Vagina (tissue), 2 donors: ENCODE measurements around the gene MCOLN1. TPM values are rescaled to one million over a fixed set of nuclear protein-coding genes. Genes with fewer than 3 reads are reported as not detected.

Experiments
- DNase-seq, 2 donors: peaks; one replicate each; pipeline ENCODE4 v3.0.0-alpha.2; 2017; ENCODE audit errors: extremely low spot score in 2 of 2
- H3K27ac ChIP-seq: fragments of 200-600 bp; sonication (generic); one replicate; pipeline ENCODE4 v1.5.1; 2019
- H3K27me3 ChIP-seq: fragments of 200-600 bp; sonication (generic); one replicate; pipeline ENCODE4 v1.5.1; 2019
- H3K36me3 ChIP-seq, 2 donors: fragments of 200-600 bp; sonication (generic); one replicate each; pipeline ENCODE4 v1.5.1; 2017 to 2019
- H3K4me1 ChIP-seq: fragments of 200-600 bp; sonication (generic); one replicate; pipeline ENCODE4 v1.5.1; 2019
- H3K4me3 ChIP-seq, 2 donors: fragments of 200-600 bp; sonication (generic); 1 replicate in 1 of 2; 2 replicates in 1 of 2; pipeline ENCODE4 v1.5.1; 2016 to 2019
- H3K9me3 ChIP-seq: fragments of 200-600 bp; sonication (generic); one replicate; pipeline ENCODE4 v1.5.1; 2019
- POLR2A ChIP-seq, 2 donors: fragments of 450-650 bp; IDR thresholded peaks; one replicate each; pipeline ENCODE4 v1.6.1; 2017; ENCODE audit warnings: antibody characterized with exemption in 2 of 2, mild to moderate bottlenecking in 2 of 2, moderate library complexity in 2 of 2
- POLR2AphosphoS5 ChIP-seq, 2 donors: sonication (generic); formaldehyde crosslinking; IDR thresholded peaks; one replicate each; pipeline ENCODE4 v1.9.0; 2017; ENCODE audit warnings: antibody characterized with exemption in 2 of 2, mild to moderate bottlenecking in 2 of 2, low read depth in 1 of 2; ENCODE audit not compliant: insufficient read depth in 1 of 2
- intact Hi-C: fragments of 100-400 bp; cut with DNase I; formaldehyde crosslinking; loops from one replicate; pipeline ENCODE4 v1.15.1; 2023
- small RNA-seq: library from RNA; depleted of rRNA; stranded (forward); fragments of <200 nt; gene quantifications from one replicate; pipeline ENCODE3, GENCODE V24; 2016
- total RNA-seq: library from RNA; depleted of rRNA; stranded (reverse); fragments of >200 nt; gene quantifications from one replicate; pipeline ENCODE4 v1.2.3, GENCODE V29; 2016
- TF ChIP-seq, protein P1 (sequence below), 3 experiments: fragments of 450-650 bp in 2 of 3; fragments of 200-600 bp in 1 of 3; sonication (generic) in 1 of 3; IDR thresholded peaks; one replicate each; pipeline ENCODE4 v1.5.1; 2017 to 2019; ENCODE audit warnings: antibody characterized with exemption in 3 of 3, mild to moderate bottlenecking in 2 of 3, moderate library complexity in 2 of 3

MCOLN1 gene
- total RNA-seq, 1 donor from 2014 or later, result 20.4 TPM

GRCh38 chr19:7579182-7579581 is 56.8 kb downstream of the MCOLN1 start:
- Histone ChIP-seq H3K4me1 (no peaks in the 10 kb centered on the region), H3K27me3 (no peaks in the 10 kb centered on the region), H3K36me3 (no peaks in the 10 kb centered on the region), H3K9me3 (no peaks in the 10 kb centered on the region), H3K4me3 (no peak overlapping the region), H3K27ac (no peak overlapping the region)
- intact Hi-C loops, result no loop called here
- DNase-seq, result no peak
- TF ChIP-seq POLR2A (IDR thresholded peaks at IDR 0.05) (no peak), POLR2AphosphoS5 (IDR thresholded peaks at IDR 0.05; ENCODE audit: insufficient read depth in 1 of 2, low read depth in 1 of 2) (no peak)
- TF ChIP-seq, protein P1, sequence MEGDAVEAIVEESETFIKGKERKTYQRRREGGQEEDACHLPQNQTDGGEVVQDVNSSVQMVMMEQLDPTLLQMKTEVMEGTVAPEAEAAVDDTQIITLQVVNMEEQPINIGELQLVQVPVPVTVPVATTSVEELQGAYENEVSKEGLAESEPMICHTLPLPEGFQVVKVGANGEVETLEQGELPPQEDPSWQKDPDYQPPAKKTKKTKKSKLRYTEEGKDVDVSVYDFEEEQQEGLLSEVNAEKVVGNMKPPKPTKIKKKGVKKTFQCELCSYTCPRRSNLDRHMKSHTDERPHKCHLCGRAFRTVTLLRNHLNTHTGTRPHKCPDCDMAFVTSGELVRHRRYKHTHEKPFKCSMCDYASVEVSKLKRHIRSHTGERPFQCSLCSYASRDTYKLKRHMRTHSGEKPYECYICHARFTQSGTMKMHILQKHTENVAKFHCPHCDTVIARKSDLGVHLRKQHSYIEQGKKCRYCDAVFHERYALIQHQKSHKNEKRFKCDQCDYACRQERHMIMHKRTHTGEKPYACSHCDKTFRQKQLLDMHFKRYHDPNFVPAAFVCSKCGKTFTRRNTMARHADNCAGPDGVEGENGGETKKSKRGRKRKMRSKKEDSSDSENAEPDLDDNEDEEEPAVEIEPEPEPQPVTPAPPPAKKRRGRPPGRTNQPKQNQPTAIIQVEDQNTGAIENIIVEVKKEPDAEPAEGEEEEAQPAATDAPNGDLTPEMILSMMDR (IDR thresholded peaks at IDR 0.05), result no peak

DNA sequence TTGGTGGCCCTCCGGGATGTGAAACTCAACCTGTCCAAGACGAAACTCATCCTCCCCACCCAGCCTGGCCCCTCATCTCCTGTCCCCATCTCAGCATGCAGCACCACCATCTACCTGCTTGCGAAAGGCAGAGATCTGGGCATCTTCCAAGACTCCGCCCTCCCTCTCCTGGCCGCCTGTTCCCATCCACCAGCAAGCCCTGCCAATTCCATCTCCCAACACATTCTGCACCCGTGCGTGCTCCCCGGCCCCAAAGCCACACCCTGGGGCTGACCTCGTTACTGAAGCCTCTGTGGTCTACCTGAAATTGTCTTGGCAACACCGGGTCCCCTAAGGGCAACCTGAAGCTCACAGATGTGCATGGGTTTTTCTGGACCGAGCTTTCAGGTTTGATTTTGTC is 60.0 kb downstream of the MCOLN1 start:
- intact Hi-C loops, result no loop called here
- Histone ChIP-seq H3K27ac (no peak overlapping the region), H3K36me3 (no peaks in the 10 kb centered on the region), H3K4me1 (no peaks in the 10 kb centered on the region), H3K27me3 (no peaks in the 10 kb centered on the region), H3K9me3 (no peaks in the 10 kb centered on the region), H3K4me3 (no peak overlapping the region)
- TF ChIP-seq, protein P1 (IDR thresholded peaks at IDR 0.05), result no peak
- no peak for TF ChIP-seq POLR2A (IDR thresholded peaks at IDR 0.05)
- no peak for TF ChIP-seq POLR2AphosphoS5 (IDR thresholded peaks at IDR 0.05; ENCODE audit: insufficient read depth in 1 of 2, low read depth in 1 of 2)
- no peak for DNase-seq

Small RNA genes lying within 50 kb of the gene (small RNA-seq; reads per million reads assigned to genes)
- gene AC008878.2, result not detected

Other genes with a start within 250 kb of the MCOLN1 start
- 86.7 TPM for gene INSR, start 228.2 kb upstream of the MCOLN1 start, total RNA-seq
- gene ARHGEF18, start 173.7 kb upstream of the MCOLN1 start, total RNA-seq, result 28.5 TPM
- 2.7 TPM for gene PEX11G, start 33.6 kb upstream of the MCOLN1 start, total RNA-seq
- gene ZNF358, start 6.5 kb upstream of the MCOLN1 start, total RNA-seq, result 87.4 TPM
- 47.4 TPM for gene PNPLA6, start 13.1 kb downstream of the MCOLN1 start, total RNA-seq
- gene CAMSAP3, start 73.2 kb downstream of the MCOLN1 start, total RNA-seq, result 12.8 TPM
- gene XAB2, start 106.9 kb downstream of the MCOLN1 start, total RNA-seq, result 44.0 TPM
- gene PET100, start 107.2 kb downstream of the MCOLN1 start, total RNA-seq, result 16.7 TPM
- not detected for gene PCP2, start 111.1 kb downstream of the MCOLN1 start, total RNA-seq
- gene STXBP2, start 114.5 kb downstream of the MCOLN1 start, total RNA-seq, result 64.3 TPM
- not detected for gene RETN, start 146.4 kb downstream of the MCOLN1 start, total RNA-seq
- gene MCEMP1, start 154.5 kb downstream of the MCOLN1 start, total RNA-seq, result not detected
- gene TRAPPC5, start 158.2 kb downstream of the MCOLN1 start, total RNA-seq, result 87.2 TPM
- gene FCER2, start 179.5 kb downstream of the MCOLN1 start, total RNA-seq, result not detected
- gene CLEC4G, start 209.5 kb downstream of the MCOLN1 start, total RNA-seq, result 0.98 TPM
- gene CD209, start 224.9 kb downstream of the MCOLN1 start, total RNA-seq, result 8.8 TPM
- gene CLEC4M, start 240.6 kb downstream of the MCOLN1 start, total RNA-seq, result not detected